ENCODE results near the gene TMED9. TPM values are rescaled to one million over a fixed set of nuclear protein-coding genes. Genes with fewer than 3 reads are reported as not detected.

The TMED9 gene
- total RNA-seq, 6 experiments from 2014 or later: 81.8 to 149 (median 133) TPM

GRCh38 chr5:177602458-177602830 is 10.4 kb downstream of the TMED9 start:
- no peak for TF ChIP-seq POLR2A (IDR thresholded peaks at IDR 0.05)
- TF ChIP-seq, protein P1, sequence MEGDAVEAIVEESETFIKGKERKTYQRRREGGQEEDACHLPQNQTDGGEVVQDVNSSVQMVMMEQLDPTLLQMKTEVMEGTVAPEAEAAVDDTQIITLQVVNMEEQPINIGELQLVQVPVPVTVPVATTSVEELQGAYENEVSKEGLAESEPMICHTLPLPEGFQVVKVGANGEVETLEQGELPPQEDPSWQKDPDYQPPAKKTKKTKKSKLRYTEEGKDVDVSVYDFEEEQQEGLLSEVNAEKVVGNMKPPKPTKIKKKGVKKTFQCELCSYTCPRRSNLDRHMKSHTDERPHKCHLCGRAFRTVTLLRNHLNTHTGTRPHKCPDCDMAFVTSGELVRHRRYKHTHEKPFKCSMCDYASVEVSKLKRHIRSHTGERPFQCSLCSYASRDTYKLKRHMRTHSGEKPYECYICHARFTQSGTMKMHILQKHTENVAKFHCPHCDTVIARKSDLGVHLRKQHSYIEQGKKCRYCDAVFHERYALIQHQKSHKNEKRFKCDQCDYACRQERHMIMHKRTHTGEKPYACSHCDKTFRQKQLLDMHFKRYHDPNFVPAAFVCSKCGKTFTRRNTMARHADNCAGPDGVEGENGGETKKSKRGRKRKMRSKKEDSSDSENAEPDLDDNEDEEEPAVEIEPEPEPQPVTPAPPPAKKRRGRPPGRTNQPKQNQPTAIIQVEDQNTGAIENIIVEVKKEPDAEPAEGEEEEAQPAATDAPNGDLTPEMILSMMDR (IDR thresholded peaks at IDR 0.05): no peak
- intact Hi-C loops (cut with DNase I): no loop called here
- WGBS (ENCODE audit: insufficient coverage, low coverage, low lambda C conversion rate, missing lambda C conversion rate): 86% methylated on average over 4 of the region's 4 CpGs
- Histone ChIP-seq H3K4me3 (no peak overlapping the region), H3K27ac (no peak overlapping the region), H3K36me3 (no peaks in the 10 kb centered on the region), H3K9me3 (no peaks in the 10 kb centered on the region), H3K4me1 (peaks cover 0 to 16% (median 8%) of the 10 kb centered on the region in 4 donors), H3K27me3 (no peaks in the 10 kb centered on the region)
- DNase-seq (peak in 1 of 3 donors; percentile 41), ATAC-seq (no peak)

GRCh38 chr5:177603631-177604030 is 11.6 kb downstream of the TMED9 start:
- Histone ChIP-seq H3K27me3 (no peaks in the 10 kb centered on the region), H3K36me3 (no peaks in the 10 kb centered on the region), H3K9me3 (no peaks in the 10 kb centered on the region), H3K4me3 (no peak overlapping the region), H3K4me1 (peaks cover 0 to 17% (median 8%) of the 10 kb centered on the region in 4 donors), H3K27ac (no peak overlapping the region)
- 41% methylated on average over 2 of the region's 8 CpGs for WGBS (ENCODE audit: insufficient coverage, low coverage, low lambda C conversion rate, missing lambda C conversion rate)
- DNase-seq (peak in 1 of 3 donors; percentile 32), ATAC-seq (no peak)
- intact Hi-C loops (cut with DNase I): no loop called here
- no peak for TF ChIP-seq POLR2A (IDR thresholded peaks at IDR 0.05)
- TF ChIP-seq, protein P1 (IDR thresholded peaks at IDR 0.05): no peak

GRCh38 chr5:177604116-177604521 is 12.1 kb downstream of the TMED9 start:
- no peaks in the 10 kb centered on the region for H3K36me3 ChIP-seq
- WGBS (ENCODE audit: insufficient coverage, low coverage, low lambda C conversion rate, missing lambda C conversion rate): 95% methylated on average over 7 of the region's 27 CpGs
- intact Hi-C loops (cut with DNase I): no loop called here
- ATAC-seq (no peak), DNase-seq (peak in 1 of 3 donors; percentile 45)
- H3K4me1 ChIP-seq: peaks cover 0 to 17% (median 8%) of the 10 kb centered on the region in 4 donors
- H3K27ac ChIP-seq: no peak overlapping the region
- H3K9me3 ChIP-seq: no peaks in the 10 kb centered on the region
- no peak for TF ChIP-seq POLR2A (IDR thresholded peaks at IDR 0.05)
- TF ChIP-seq, protein P1 (IDR thresholded peaks at IDR 0.05): no peak
- no peak overlapping the region for H3K4me3 ChIP-seq
- no peaks in the 10 kb centered on the region for H3K27me3 ChIP-seq

DNA sequence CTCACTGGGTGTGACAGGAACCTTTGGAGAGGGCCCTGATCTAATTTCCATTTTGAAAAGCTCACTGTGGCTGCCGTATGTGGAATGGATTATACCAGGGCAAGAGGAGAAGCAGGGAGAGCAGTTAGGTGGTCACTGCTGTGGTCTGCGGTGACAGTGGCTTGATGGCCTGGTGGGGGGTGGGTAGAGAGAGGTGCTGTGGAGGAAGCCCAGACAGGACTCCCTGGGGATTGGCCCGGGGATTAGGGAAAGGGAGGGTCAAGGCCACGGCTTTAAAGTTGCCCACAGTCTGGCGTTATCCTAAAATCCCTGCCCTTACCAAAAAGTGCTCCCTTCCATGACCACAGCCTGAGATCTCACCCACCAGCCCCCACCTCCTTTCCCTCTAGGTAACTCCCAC is 12.7 kb downstream of the TMED9 start:
- no peaks in the 10 kb centered on the region for H3K9me3 ChIP-seq
- DNase-seq (peak in 1 of 3 donors; percentile 24), ATAC-seq (no peak)
- H3K36me3 ChIP-seq: no peaks in the 10 kb centered on the region
- intact Hi-C loops (cut with DNase I): no loop called here
- H3K4me1 ChIP-seq: peaks cover 0 to 17% (median 8%) of the 10 kb centered on the region in 4 donors
- no peak overlapping the region for H3K4me3 ChIP-seq
- H3K27me3 ChIP-seq: no peaks in the 10 kb centered on the region
- WGBS (ENCODE audit: insufficient coverage, low coverage, low lambda C conversion rate, missing lambda C conversion rate): 86% methylated on average over 2 of the region's 5 CpGs
- H3K27ac ChIP-seq: no peak overlapping the region
- TF ChIP-seq, protein P1 (IDR thresholded peaks at IDR 0.05): no peak
- no peak for TF ChIP-seq POLR2A (IDR thresholded peaks at IDR 0.05)

GRCh38 chr5:177605078-177605477 is 13.1 kb downstream of the TMED9 start:
- no peaks in the 10 kb centered on the region for H3K36me3 ChIP-seq
- WGBS (ENCODE audit: insufficient coverage, low coverage, low lambda C conversion rate, missing lambda C conversion rate): 93% methylated on average over 4 of the region's 5 CpGs
- no peak for ATAC-seq
- H3K4me3 ChIP-seq: no peak overlapping the region
- H3K9me3 ChIP-seq: no peaks in the 10 kb centered on the region
- no peaks in the 10 kb centered on the region for H3K27me3 ChIP-seq
- intact Hi-C loops (cut with DNase I): no loop called here
- no peak overlapping the region for H3K27ac ChIP-seq
- DNase-seq: peak in 1 of 3 donors; percentile 33
- H3K4me1 ChIP-seq: peaks cover 0 to 17% (median 8%) of the 10 kb centered on the region in 4 donors
- no peak for TF ChIP-seq POLR2A (IDR thresholded peaks at IDR 0.05)
- TF ChIP-seq, protein P1 (IDR thresholded peaks at IDR 0.05): no peak
